GM21528 (cell line): ENCODE results near the gene C11orf68.

Experiments
- ATAC-seq: cut with Tn5 transposase; IDR thresholded peaks from one replicate; pipeline ENCODE4 v1.9.1; 2021; ENCODE audit warnings: mild to moderate bottlenecking, moderate library complexity; ENCODE audit not compliant: unreplicated experiment, low FRiP score

The C11orf68 gene

DNA sequence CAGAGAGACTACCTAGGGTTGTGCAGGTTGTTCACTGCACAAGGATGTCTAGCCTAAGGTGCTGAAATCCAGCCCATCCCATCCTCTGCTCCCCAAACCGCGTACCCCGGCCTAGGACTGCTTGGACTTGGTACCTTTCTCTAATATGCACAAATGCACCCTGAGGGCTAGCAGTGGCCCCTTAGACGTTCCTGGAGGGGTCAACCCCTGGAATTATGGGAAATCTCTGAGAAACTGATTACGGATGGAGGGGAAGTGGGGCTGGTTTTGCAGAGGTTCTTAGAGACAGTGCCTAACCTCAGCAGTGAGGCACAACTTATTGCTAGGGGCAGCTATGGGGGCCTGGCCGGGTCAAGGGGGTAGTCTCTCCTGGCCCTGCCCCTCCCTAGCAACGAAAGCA lies 2.5 kb downstream of the C11orf68 start:
- ATAC-seq: no peak

DNA sequence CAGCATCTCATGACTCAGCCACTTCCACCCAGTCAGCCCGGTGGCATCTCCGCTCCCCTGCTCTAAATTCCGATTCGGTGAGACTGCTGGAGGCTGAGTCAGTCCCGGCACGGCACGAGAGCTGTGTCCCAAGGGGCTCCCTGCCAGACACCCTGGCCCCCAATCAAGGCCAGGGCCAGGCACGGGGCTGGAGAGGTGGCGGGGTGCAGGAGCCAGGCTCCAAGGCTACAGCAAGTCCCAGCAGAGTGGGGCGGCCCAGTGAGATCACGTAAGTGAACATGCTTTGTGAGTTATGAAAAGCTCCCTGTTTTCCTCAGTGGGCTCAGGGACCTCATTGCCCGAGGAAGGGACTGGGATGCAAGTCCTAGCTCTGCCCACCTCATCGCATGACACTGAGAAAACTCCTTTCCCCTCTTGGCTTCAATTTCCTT lies 3.0 kb downstream of the C11orf68 start:
- no peak for ATAC-seq

DNA sequence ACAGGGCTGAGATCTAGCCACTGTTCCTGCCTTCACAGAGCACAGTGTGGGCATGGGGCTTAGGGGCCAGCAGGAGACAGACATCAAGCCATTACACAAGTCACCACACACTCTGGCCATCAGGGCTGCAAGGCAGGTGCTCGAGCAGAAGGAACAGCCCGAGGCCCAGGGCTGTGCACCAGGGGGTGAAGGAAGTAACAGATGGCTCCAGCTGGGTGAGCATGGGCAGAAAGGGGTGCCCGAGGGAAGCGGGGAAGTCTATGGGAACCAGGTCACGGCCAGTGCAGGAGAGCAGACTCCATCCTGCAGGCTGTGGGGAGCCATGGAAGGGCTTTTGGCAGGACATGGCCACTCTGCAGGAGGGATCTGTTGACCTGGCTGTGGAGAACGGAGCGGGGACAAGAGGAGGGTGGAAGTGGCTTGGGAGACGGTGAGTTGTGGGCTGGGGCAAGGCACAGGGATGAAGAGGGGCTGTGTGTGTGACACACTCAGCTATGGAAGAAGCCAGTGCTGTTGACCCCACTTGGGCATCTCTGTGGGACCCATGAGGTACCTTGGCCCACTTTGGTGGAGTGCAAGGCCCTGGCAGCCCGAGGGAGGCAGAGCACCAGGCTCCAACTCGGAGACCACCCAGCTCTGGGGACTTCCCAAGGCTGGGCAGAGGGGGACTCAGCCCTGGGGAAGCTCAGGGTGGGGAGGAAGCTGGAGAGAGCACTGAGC lies 3.6 kb downstream of the C11orf68 start:
- ATAC-seq: no peak

DNA sequence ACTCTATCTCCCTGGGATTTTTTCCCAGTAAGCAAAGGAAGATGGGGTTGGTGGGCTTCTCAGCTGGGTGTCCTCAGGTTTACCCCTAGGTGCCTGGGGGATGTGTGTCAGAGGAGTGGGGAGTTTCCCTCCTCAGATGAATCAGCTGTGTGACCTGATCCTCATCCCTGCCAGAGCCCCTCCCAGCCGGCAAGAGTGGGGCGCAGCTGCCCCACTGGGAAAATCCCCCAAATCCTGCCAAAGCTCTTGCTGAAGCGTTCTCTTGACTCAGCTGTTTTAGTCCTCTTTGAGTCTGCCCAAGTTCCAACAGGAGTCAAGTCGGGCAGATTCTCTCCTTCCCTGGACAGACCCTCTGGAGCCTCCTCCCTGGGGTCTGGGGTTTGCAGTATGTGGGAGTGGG lies 6.0 kb downstream of the C11orf68 start:
- ATAC-seq: no peak

DNA sequence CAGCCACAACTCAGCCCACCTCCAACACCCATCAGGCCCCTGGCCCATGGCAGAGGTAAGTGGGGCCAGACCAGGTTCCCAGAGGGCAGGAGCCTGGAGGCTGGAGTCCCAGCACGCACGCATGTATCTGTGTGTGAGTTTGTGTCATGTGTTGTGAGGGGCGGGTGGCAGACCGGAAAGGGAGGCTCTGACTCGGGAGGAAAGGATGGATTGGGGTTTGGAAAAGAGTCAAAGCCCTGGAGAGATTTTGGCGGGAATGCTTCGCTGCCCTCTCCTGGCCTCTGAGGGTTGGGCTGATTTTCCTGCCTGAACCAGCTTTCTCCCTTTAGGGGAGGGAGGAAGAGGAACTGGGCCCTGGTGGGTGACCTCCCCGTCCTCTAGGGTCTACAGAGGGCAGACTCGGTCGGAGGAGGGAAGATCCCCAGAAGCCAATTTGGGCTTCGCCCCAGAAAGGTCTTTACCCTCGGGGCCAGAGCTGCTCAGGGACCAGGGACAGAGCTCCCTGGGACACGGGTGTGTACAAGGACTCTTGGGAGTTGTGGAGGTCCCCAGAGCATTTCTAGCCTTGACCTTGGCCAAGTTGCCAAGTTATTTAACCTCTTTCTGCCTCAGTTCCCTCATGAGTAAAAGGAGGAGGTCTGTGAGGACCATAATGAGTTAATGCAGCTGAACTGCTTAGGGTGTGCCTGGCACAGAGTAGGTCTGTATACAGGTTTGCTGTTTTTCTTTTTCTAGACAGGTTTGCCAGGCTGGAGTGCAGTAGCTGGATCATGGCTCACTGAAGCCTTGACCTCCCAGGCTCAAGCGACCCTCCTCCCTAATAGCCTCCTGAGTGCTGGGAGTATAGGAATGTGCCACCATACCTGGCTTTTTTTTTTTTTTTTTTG lies 6.9 kb downstream of the C11orf68 start:
- ATAC-seq: no peak

DNA sequence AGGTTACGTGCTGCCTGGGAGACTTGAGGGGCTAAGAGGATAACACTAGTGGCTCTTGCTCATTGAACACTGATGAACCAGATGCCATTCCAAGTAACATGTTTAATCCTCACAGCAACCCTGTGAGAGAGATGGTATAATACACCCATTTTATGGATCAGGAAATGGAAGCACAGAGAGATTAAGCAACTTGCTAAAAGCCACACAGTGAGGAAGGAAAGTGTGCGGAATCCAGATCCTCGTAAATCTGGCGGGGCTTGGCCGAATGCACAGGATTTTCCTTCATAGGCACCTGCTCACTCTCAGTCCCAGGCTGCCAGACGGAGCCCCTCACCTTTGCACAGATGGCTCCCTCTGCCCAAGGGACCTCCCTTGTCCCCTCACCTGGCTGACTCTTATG lies 11.0 kb downstream of the C11orf68 start:
- no peak for ATAC-seq

DNA sequence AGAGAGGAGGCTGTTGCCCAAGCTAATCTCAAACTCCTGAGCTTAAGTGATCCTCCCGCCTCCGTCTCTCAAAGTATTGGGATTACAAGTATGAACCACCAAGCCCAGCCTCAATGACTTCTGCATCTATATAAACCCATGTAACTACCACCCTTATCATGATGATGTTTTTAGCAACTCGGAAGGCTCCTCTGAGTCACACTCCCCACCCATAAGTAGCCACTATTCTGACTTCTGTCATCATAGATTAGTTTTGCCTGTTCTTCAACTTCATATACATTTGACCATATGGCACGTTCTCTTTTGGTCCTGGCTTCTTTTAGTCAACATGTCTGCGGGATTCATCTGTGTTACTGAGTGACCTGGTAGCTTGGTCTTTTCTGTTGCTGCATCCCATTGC lies 12.3 kb downstream of the C11orf68 start:
- no peak for ATAC-seq

DNA sequence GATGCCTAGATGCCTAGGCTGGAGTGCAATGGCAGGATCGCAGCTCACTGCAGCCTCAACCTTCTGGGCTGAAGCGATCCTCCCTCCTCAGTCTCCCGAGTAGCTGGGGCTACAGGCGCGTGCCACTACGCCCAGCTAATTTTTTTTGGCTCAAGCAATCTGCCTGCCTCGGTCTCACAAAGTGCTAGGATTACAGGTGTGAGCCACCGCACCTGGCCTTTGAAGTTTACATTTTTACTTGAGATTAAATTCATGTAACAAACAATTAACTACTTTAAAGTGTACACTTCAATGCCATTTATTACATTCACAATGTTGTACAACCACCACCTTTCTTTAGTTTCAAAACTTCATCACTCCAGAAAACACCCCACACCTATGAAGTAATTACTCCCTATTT lies 15.1 kb downstream of the C11orf68 start:
- ATAC-seq: no peak

DNA sequence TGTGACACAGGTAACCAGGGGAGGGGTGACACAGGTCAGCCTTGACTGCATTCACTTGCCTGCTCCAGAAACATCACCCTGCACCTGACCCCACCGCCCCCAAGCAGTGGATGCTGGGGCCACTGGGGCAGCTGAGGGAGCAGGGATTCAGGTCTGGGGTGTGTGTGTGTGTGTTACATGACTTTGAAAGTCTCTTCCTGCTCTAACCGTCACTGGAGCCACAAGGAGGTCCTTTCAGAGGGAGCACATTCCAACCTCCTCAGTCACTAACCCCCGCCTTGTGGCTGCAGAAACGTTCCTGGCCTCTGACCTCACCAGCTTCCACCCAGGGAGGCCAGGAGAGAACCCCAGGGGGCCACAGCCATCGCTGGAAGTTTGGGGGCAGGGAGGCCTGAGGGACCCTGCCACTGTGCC lies 15.8 kb downstream of the C11orf68 start:
- ATAC-seq: no peak

DNA sequence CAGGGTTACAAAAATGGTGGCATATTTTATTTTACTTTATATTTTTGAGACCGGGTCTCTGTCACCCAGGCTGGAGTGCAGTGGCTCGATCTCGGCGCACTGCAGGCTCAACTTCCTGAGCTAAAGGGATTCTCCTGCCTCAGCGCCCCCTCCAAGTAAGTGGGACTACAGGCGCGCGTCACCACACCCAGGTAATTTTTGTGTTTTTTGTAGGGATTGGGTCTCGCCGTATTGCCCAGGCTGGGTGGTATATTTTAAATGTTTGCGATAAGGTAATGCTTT lies 18.0 kb downstream of the C11orf68 start:
- no peak for ATAC-seq

DNA sequence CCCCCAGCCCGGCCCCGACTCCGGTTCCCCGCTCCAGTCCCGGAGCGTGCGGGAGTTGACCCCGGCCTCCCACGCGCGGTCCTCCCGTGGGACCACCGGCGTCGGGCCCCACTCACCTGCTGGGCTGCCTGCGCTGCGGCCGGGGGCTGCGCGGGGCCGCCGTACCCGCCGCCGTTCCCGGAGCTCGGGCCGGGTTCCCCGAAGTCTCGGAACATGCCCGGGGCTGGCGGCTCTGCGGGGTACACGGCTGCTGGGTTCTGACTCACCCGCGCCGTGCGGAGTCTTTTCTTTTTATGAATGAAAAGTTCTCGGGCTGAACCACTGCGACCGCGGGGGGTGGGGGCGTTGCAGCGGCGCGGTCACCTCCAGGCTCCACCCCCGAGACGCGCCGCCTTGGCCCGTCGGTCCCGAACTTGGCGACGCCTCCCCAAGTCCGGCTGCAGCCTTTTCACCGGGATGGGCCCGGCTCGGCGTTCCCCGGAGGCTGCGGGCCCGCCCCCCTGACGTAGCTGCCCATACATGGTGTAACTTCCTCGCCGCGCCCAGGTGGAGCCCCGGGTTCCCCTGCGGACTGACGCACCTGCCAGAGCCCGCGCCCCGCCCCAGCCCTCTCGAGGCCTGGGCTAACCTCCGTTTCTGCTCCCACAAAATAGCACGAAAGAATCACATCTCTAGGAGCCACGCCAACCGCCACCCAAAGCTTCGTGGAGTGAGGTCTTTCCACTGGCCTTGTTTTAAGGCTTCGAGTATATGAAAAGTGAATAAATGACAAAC lies 18.6 kb downstream of the C11orf68 start, which contains the start of gene FOSL1:
Gene FOSL1, minus strand, starts transcription at position 264 of the 774 bp plus-strand sequence. Its CDS starts 49 bp downstream, at position 215.
- peak; percentile 64 for ATAC-seq

DNA sequence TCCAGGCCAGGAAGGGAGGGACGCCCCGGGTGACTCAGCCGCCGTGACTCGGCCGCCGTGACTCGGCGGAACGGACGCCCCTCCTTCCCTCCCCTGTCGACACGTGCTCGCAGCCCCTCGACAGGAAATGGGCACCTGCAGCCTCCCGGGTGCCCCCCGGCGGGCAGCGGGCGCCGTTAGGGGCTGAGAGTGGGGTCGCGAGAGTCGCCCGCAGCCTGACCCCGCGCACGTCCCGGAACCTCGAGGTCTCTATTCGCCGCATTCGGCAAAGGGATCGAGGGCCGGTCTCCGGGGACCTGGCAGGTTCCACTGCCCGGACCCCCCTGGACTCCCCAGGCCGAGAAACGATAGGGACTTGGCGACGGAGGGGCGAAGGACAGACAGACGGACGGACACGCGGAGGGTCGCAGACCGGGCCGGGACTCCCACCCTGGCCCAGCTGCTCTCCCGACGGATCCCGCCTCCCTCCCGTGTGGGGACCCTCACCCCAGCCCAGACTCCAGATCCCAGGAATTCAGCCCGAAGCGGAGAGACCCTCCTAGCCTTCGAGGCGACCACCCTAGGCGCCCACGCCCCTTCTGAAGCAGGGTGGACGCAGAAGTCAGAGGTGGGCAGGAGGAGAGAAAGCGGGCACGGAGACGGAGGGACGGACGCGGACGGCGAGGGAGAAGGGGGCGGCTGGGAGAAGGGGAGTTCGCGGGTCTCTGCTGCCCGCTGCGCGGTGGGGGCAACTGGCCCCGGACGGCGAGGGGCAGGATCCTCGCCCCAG lies 19.3 kb downstream of the C11orf68 start:
- ATAC-seq: no peak

DNA sequence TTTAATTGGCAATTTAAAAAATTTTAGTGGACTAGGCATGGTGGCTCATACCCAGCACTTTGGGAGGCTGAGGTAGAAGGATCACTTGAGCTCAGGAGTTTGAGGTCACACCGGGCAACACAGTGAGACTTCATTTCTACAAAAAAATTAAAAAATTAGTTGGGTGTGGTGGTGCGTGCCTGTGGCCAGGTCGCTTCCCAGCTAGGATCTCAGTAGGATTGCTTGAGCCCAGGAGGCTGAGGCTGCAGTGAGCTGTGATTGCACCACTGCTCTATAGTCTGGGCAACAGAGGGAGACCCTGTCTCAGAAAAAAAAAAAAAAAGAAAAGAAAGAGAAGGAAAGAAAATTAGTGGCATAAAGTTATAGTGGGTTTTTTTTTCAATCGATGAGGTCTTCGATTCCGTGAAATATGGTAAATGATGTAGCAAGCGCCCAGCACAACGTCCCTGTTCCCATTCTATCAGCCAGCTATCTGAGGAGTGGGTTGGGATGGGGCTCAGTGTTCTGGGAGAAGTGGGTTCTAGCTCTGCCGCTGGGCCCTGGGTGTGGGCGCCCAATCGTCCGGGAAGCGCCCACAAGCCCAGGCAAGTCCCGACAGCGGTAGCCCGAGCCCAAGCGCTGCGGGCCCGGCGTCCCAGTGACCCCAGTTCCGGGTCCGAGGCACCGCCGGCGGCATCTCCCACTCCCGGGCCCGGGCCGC lies 20.1 kb downstream of the C11orf68 start:
- no peak for ATAC-seq

DNA sequence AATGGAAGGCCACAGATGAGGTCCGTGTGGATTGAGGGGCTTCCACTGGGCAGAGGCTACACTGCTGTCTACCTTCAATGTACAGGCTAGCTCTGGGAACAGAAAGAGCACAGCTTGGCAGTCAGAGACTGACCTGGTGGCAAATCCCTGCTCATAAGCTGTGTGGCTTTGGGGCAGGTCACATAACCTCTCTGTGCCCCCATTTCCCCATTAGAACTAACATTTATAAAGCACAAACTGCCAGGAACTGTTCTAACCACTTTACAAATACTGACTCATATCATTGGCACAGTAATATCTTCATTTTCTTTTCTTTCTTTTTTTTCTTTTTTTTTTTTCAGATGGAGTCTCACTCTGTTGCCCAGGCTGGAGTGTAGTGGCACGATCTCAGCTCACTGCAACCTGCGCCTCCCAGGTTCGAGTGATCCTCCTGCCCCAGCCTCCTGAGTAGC lies 21.8 kb downstream of the C11orf68 start:
- ATAC-seq: no peak

DNA sequence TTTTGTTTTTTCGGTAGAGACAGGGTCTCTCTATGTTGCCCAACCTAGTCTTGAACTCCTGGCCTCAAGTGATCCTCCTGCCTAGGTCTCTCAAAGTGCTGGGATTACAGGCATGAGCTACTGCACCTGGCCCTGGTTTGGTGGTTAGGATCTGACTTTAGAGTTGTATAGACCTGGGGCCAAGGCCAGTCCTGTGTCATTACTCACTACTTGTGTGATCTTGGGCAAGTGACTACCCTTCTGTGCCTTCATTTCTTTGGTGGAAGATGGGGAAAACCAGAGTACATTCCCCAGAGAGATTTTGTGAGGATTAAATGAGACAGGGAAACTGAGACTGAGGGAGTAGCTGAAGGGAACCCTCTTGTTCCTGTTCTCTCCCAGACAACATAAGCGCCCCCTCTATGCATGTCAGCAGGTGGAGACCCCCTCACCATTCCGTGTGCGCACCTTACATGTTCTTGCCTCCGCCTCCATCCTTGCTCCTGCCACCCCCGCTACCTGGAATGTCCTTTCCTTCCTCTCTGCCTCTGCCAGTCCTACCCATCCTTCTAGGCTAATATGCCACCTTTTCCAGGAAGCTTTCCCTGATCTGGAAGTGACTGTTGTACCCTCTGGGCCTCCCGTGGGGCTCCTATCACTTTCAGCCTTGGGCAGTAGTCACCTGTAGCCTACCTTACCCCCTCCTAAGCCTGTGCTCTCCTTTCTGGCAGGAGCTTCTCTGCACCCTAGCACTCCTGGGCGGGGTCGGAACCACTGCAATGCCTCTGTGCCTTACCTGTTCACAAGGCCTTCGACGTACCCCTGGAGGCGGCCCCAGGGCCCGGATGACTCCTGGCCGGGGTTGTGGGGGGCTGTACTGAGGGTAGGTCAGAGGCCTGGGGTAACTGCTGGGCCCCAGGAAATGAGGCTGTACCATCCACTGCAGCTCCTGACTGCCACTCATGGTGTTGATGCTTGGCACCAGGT lies 22.5 kb downstream of the C11orf68 start:
- no peak for ATAC-seq

DNA sequence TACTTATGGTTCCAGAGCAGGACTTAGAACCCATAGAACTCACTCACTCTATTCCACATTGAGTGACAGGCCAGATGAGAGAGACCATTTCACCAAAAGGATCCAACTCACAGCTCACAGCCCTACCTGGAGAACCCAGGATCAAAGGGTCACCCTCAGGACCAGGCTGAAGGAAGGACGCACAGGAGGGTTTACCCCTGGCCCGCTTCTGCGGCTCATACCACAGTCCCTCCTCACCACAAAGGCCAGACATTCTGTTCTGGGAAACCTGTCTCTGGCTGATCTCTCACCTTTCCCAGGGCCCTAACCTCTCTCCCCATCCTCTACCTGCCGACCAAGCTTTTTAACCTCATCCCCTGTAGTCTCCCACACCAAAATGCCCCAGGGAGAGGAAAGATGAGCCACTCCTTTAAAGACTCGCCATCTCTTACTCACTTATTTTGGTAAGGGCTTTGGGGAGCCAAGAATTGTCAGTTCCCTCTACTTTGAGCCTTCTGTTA lies 23.3 kb downstream of the C11orf68 start:
- ATAC-seq: no peak

DNA sequence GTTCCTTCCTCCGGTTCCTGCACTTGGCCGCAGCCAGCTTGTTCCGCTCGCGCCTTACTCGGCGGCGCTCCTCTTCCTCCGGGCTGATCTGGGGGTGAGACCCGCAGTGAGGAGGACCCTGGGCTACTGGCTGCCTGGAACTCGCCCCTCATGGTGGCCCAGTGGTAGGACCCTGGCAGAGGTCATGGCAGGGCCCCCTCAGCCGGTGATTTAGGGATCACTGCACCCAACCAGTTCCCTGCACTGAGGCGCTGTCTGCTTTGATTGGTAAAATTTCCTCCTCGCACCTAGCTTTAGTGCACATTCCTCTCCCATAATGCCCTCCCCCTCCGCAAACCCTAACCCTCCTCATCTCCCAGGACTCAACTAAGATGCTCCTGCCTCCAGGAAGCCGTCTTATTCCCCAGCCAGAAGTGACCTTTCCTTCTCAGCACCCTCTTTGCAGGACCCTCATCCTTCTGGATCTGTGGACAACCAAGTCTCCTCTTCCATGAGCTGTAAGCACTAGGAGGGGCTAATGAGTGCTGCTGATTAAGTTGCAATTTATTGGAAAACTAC lies 24.7 kb downstream of the C11orf68 start:
- ATAC-seq: no peak

DNA sequence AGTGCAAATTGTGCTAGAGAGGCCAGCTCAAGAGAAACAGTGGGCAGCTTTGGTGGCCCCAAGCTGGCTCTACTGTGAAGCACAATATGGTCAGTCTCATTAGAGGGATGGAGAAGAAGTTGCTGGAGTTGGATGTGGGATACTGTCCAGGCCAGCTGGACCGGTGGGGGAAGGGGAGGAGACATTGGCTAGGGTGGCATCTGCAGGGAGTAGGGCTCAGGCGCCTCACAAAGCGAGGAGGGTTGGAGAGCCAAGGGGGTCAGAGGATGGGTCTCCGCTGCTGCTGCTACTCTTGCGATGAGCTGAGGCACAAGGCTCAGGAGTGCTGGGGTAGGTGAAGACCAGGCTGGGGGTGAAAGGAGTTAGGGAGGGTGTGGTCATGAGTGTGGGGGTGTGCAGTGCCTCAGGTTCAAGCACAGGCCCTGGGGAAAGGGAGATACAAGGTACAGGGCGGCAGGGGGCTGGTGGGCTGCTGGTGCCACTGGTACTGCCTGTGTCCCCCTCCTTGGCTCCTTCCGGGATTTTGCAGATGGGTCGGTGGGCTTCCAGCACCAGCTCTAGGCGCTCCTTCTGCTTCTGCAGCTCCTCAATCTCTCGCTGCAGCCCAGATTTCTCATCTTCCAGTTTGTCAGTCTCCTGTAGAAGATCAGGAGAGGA lies 26.1 kb downstream of the C11orf68 start:
- no peak for ATAC-seq
